ENCODE results near the gene MLLT10.

MLLT10 gene

DNA sequence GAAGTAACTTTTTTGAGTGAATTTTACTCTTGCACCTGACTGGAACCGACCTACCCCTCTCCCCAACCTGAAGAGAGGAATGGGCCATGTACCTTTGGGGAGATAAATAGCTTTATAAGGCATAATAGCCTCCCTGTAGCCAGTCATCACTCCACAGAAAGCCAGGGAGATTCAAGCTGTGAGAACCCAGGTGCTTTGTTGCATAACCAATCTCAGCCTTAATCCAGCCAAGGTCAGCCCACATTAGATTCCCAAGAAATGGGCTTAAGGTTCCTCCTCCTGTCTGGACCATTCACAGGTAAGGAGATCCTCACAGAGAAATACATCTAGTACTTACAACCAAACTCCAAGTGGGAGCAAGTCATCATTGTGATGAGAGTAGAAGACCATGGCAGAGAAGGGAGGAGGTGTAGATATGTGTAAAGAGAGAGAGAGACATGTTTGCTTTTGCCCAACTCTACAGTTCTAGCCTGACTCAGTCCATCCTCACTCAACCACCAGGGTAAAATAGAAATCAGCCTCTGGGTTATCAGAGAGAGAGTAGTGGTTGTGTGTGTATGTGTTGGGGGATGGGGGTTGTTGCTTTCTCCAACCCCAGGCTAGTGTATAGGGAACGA is 32.2 kb upstream of the MLLT10 start:
- no peak for DNase-seq

DNA sequence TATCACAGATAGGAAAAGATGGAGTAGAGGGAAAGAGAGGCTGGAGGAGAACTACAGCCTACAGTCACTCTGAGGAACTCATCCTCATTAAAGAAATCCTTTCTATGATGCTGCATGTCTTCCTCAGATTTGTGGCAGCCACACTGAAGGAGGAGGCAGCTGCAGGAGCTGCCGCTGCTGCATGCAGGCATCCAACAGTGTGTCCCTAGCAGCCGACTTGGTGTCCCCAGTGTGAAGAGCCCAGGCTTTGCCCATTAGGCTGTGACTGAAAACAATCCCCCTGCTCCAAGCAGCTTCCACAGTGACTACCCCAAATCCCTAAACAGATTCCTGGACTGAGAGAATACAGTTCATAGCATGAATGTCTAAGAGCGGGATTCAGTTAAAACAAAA is 31.7 kb upstream of the MLLT10 start:
- DNase-seq, result no peak

DNA sequence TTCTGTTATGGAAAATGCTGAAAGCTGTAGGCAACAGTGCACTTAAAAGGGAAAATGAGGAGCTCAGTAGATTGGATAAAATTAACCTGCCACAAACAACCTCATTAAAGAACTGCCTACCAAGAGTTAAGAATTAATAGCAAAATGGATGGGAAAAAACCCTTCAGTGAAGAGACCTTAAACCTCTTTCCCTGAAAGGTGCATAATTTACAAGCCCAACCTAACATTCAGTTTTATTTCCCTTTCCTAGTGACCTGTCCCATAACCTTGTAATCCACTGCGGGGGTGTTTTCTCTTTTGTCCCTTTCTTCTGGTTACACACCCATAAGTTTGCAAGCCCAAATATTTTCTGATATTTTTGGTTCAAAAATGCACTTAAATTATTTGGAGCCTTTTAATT is 30.5 kb upstream of the MLLT10 start:
- DNase-seq, result no peak

DNA sequence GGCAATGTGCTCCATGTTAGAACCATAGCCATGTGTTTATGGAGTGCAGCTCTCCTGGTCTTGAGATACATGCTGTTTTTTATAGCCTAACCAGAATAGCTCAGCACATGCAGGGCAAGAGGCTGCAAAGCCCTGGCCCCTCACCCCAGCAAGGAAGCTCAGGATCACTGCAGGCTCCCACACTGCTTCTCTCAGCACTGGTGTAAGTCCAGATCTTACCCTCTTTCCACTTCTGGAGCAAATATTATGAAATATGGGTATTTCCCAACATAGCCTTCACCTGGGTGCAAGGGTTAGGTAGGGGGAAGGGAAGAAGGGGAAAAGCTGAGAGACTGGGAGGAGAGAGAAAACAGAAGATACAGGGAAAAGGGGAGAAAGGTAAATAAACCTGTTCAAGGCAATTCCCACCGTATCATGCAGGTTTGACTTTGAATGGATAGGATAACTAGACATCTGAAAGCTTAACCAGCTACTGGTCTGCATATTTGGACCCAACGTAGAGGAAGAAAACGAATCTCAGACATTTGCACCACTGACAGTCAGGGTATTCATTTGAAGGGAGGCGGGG is 28.2 kb upstream of the MLLT10 start:
- DNase-seq, result no peak

DNA sequence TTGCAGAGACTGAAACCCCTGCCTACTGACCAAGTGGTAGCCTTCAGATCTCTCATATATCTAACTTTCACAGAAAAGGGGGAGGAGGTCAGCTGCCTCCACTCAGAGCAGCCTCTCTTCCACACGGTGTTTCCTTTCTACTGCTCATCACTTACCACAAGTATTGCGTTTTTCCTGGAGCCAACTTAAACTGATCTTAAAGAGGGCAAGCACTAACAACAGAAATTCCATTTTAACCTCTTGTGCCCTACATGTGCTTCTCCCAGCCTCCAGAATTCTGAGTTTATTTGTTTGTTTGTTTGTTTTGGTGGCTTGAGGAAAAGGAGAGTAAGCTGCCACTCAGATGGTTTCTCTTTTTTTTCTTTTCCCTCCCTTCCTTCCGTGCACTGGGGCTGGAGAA is 27.7 kb upstream of the MLLT10 start:
- DNase-seq, result no peak

DNA sequence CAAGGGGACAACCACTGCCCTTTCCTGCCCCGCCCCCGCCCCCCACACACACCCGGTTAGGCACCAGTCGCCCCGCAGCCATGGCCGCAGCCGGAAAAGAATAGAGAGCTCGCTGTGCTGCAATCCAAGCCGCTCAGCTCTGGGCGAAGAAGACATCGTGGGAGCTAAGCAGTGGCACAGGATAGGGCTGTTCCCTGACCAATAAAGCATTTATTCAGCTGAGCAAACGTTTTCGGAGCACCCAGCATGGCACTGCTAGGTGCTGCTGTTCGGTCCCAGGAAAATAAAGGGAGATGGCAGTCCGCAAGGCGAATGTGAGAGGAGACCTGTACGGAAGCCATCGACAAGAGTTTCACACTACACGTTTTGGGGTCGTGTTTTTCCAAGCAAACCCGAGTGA is 26.9 kb upstream of the MLLT10 start:
- DNase-seq, result no peak

DNA sequence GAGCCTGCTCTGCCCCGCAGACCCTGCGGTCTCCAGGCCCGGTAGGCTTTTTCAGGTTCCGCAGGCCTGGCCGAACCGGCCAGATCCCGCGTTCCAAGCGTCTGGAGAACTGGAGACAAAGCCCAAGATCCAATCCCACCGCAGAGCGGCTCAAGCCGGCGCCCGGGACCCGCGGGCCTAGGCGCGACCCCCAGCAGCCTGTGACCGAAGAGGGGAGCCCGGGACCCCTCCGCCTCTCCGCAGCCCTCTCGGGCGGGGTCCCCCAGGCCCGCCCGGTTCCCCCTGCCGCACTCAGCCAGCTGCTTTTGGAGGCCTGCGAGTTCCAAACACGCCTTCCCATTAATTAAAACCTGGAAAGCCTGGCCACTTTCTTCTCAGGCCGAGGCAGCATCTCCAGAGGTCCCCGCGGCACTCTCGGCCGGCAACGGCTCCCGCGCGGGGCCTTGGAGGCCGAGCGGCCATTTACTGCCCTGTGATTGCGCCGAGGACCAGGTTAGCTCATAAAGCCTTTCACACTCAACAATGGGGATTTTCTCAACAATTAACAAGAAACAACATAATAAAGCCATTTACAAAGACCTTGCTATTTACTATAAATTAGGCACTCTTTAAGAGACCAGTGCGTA is 25.2 kb upstream of the MLLT10 start:
- DNase-seq, result no peak

DNA sequence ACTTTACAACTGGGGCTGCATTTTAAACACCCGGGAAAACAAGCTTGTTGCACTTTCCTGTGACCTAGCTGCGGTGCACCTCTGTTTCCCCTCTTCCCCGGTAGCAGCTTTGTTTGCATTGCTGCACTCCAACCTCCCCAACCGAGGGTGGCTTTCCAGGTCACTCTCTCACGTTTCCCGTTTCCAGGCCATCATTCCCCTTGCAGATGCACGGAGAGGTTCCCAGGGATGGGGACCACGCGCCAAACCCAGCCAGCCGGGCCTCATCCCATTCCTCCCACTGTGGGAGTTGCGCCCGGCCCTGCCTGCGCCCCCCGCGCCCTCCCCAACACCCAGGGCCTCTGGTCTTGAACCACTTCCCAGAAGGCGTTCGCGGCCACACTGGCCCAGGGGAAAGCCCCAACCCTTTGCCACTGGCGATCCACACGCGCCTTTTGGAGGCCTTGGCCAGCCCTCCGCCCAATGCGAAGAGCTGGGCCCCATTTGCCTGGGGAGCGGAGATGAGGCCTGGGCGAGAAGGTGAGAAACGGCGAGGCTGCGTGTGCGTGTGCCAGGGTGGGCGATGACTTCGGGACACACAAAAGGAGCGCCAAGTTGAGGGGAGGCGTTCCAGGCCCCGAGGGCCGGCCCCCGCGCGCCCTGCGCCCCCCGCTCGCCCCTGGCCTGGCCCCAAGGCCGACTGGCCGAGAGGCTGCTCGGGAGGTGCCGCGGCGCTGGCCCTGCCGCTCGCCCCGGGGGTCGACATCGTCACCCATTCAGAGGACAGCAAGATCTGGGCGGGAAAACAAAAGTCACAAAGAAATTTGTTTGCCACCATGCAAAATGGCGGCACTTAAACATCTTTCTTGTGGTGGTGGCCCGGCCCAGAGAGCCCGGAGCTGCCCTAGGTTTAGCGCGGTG is 24.4 kb upstream of the MLLT10 start:
- DNase-seq, result no peak

DNA sequence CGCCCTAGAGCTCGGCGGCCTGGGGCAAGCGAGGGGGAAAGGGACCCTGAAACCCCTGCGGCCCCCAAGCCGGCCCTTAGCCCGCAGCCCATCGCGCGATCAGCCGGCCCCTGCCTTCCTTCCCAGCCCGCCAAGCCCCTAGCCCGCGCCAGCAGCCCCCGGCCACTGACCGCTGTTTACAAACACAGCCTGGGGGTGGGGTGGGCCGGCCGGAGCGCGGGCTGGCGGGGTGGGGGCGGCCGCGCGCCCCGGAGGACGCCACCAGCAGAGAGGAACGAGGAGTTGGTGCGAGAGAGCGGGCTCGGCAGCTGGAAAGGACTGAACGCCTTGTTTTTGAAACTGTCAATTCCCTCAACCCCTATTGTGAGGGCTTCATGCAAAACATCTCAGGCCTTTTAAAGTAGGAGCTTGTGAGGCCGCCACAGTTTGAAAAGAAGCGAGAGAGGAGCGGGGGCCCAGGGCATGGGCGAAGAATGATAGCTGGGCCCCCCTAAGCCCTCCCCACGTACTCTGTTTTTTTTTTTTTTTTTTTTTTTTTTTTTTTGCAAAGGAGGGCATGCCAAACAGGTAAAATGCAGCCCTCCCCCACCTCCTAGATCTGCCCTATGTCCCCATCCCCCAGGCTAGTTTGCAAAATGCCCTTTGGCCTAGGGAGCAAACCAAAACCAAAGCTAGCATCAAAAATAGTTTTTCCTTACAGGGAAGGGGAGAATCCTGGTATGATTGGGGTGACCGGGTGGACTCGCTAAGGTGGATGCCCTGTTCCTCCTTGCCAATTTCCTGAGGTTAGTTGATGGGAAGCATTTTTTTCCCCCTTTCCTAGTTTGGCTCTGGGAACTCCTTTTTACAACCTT is 23.6 kb upstream of the MLLT10 start:
- no peak for DNase-seq

DNA sequence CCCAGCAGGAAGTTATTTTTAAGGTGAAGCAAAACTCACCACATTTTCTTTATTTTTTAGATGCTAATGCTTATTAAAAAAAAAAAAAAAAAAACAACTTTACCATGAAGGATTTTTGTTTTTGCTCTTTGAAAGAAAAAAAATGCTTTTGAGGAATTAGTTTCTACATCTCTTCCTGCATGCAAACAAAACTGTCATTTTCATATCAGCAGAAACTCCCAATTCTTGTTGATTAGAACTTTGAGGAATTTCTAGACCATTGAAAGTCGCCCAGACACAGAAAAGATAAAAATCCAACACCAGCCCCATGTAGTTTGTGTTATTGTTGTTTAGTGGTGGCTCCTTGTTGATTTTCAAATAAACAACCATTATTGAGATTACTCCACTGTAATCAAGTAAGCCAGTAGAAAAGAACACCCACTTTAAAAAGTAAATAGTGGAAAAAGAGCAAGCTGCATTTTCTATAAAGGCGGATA is 22.9 kb upstream of the MLLT10 start:
- no peak for DNase-seq

DNA sequence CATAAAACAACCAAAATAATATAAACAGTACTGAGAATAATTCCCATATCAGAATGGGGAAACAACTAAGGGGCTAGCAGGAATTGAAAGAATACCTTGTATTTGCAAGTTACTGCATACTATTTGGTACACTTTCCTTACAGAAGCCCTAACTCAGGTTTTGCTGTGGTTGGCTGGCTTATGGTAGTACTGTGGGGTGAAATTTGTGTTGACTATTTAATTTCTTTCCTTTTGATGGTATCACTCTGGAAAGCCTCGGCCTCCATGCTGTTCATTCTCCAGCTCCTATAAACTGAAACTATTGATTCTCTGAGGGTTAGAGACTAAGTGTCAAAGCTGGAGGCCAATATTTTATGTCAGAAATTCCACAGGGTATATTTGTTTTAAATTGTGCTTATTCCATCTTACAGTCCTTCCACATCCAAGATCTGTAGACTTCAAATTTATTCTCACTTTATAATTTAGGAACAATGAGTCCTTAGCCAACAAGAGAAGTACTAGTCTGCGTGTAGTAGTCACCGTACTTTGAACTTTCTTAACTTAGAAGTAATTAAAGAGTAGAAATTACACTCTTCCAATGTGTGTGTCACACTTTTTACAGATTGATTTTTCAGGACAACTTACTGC is 22.0 kb upstream of the MLLT10 start:
- no peak for DNase-seq

DNA sequence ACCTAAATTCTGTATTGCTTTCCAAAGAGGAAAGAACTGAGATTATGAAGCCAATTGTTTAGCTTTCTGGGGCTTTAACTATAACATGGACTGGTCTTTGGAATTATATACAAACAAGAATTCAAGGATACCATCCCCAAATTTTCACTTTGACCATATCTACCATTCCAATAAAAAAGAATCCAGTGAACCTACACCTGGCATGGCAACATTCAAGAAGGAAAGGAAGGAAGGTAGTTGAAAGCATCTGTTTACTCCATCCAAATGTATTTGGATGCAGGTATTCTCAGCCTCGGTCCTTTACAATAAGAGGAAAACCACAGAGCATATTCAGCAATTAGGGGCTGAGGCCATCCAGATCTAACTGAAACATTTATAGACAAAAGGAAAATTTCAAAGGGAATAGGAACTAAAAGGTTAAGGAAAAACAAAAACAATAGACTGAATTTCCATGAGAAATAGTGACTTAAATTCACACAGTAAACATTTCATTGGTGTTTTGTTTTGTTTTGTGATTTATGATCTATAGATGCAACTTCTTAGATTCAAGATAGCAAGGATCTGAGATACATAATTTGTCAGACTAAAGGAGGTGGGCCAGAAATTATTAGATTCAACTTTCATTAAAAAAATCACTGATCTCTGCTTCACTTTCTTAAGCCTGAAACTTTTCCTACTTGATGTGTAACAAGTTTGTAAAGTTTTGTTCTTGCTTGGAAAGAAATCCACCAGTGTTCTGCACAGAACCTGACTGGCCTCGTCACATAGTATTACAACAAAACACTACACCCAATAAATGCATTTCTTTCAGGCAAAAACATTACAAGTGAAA is 21.2 kb upstream of the MLLT10 start:
- no peak for DNase-seq

DNA sequence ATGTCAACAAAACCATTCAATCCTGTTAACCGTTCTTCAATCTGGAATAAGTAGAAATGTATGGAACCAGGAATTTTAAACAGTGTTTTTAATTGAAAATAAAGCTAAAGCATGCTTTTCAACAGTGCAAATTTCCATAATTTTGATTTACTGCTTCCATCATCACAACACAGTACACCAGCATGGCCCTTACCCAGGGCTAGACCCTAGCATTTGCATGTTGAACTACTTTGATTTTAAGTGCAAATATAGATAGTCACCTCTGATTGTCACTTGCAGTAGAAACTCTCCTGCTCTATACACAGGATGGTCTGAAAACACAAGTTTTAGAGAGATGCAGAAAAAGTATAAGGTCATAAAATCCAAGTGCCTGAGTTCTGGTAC is 20.6 kb upstream of the MLLT10 start:
- no peak for DNase-seq

DNA sequence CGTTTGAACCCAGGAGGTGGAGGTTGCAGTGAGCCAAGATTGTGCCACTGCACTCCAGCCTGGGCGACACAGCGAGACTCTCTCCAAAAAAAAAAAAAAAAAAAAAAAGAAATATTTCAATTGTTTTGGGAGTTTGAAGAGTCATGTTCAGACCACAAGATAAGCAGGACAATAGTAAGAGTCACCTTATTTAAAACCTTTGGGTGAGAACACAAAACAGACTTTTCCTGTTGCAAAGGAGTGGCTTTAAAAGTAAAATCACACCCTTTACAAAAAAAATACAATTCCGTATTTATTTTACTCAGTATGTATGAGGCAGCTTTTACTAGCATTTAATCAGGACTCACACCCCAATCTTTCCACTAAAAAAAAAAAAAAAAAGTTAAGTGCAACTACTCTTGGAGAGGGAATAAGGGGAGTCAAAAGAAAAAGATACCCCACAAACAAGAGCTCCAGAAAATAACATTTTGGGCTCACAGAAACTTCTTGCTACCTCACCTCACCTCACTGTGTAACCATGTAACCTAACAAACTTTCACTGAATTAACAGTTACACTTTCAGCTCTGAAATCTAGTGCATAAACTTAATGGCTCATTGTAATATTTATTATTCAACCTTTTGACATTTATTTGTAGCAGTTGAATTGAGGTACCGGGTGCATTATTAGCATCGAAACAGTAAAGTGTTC is 19.8 kb upstream of the MLLT10 start:
- DNase-seq, result no peak

DNA sequence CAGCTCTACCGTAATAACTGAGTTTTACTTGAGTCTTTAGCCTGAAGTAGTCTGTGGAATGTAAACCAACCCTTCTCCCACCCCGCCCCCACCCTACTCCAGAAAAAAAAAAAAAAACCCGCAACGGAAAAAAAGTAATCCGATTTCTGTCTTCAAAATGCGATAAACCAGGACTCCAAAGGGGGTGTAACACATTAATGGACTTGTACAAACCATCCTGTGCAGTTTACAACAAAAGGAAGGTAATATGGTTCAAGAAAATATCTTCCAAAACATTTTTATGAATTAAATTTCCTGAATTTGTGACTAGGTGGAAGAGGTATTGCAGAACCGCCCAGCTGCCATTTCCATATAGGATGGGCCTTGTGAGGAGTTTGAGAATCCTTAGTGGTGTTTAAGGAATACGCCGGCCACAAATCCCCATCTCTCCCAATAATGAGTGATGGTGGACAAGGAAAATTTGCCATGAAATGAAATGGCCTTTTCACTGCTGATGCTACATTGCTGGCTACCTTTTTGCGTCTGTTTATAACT is 19.1 kb upstream of the MLLT10 start:
- no peak for DNase-seq

DNA sequence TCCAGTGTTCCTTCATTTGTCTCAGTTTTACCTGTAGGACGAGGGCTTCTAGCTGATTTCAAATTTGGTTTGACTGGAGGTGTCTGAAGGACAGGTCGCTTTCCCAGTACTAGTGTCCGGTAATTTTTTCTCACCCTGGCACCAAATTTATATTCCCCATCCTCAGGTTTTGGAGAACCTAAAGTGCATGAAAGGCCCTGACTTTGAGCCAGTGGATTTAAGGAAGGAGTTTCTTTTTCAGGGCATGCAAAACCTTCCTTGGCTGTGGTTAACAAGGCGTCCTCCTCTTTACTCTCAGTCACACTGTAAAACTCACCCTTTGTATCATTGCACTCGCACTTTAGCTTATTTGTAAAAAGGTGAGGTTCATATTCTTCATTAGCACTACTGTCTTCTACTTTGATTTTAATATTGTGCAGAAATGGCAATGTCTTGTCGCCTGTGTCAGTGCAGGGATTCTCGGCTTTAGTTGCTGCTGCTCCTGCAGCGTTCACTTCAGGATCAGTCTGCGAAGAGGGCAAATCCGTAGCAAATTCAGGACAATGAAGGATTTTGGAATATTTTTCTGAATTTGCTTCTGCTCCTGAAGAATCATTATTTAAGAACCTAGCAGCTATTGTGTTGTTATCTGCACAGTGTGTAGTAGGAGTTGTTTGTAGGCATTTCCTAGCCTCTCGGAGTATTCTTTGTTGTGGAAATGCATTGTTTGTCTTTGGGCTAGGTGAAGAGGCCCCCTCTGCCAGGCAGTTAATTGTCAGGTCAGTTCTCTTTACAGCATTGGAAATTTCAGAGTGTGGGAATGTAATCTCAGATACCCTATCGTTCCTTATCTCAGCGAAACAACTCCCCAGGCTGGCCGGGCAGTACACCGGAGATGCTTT is 18.4 kb upstream of the MLLT10 start:
- no peak for DNase-seq

DNA sequence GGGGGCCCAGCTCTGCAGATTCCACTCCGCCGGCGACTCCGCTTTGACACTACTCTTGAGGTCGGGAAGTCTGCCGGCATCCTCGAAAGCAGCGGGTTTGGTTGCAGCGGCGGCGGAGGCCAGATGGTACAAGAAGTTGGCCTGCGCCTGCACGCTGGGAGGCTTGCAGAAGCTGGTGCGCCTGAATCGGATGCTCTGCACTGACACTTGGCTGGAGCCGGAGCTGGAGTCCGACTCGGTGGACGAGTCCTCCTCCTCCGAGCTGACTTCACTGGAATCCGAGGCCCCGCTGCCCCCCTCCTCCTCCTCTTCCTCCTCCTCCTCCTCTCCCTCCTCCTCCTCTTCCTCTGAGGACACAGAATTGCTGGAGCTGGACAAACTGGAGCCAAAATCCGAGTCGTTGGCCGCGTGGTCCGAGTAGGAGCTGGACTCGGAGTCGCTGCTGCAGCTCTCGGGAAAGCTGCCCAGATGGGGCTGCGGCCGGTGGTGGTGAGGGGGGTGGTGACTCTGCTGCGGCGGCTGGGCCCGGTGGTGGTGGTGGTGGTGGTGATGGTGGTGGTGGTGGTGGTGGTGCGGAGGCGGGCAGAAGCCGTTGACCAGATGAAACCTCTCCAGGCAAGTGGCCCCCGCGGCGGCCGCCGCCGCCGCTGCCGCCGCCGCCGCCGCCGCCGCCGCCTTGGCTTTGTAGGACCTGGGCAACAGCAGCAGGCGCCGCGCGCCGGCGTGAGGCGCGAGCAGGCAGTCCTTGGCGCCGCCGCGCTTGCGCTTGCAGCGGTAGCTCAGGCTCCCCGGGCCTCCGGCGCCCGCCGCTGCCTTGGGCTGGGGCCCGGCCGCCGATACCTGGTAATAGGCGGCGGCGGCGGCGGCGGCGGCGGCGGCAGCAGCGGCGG is 17.5 kb upstream of the MLLT10 start:
- peak in 2 of 4 experiments; percentile 10 to 40 for DNase-seq

All from activated naive CD4-positive, alpha-beta T cell (primary cell).